GM19395 (cell line): ENCODE results near the gene TRIM44.
"Not testable (repeated sequence)": the region's sequence is repeated elsewhere in the genome, so short reads cannot be mapped to it uniquely, and the experiment has no call there.

ENCODE experiments used
- ATAC-seq: cut with Tn5 transposase; IDR thresholded peaks from one replicate; pipeline ENCODE4 v1.9.1; 2021; ENCODE audit warnings: mild to moderate bottlenecking, moderate library complexity; ENCODE audit not compliant: unreplicated experiment

Gene TRIM44

DNA sequence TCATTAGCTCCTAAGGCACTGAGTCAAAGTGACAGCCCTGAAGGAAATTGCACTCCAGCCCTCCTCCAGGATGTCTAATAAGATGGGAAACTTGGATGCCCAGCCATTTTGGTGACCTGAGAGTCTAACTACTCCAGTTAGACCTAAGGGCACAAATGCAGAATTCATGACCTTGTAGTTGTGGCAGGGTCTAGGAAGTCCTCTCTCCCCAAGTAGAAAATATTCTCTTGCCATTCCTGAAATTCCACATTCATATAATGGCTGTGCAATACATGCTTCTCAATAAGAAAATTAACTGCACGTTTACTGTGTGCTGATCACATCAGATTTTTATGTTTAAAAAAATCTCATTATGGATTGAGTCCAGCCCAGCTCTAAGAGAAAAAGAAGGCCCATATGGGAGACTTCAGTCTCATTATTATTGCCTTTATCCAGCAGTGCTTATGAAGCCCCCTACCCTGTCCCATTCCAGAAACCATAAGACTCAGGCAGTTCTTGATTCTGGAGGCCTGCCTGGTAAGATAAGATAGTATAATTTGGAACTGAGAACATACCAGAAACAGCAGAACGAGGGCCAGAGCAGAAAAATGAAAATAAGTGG is 147.6 kb downstream of the TRIM44 start:
- no peak for ATAC-seq

GRCh38 chr11:35811783-35812182 is 149.2 kb downstream of the TRIM44 start:
- ATAC-seq = no peak

- no peak for ATAC-seq
Measured at GRCh38 chr11:35812828-35813227, 150.3 kb downstream of the TRIM44 start.

- ATAC-seq = no peak
Measured at GRCh38 chr11:35814081-35814695, 151.6 kb downstream of the TRIM44 start.

- ATAC-seq = no peak
Measured at GRCh38 chr11:35814720-35815305, 152.2 kb downstream of the TRIM44 start.

GRCh38 chr11:35815556-35816315 is 153.2 kb downstream of the TRIM44 start:
- no peak for ATAC-seq

DNA sequence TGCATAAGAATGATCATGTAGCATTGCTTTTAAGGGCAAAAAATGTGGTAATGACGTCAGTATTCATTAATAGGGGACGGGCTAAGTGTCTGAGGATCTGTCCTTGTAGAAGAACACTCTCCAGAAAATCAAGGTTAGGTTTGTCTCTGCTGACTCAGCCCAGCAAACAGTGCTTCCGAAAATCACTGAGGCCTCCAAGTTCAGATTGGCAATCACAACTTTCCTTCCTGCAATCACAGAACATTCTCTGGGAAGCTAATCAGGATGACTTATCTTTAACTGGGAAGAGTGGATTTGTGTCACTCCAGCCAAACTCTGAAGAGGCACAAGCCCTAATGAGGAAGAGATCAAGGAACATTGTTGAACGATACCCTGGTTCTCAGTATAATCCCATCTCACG is 158.0 kb downstream of the TRIM44 start:
- ATAC-seq = no peak

GRCh38 chr11:35822815-35823495 is 160.4 kb downstream of the TRIM44 start:
- no peak for ATAC-seq

GRCh38 chr11:35823742-35824298 is 161.2 kb downstream of the TRIM44 start:
- no peak for ATAC-seq

- ATAC-seq = no peak
Measured at GRCh38 chr11:35825386-35825785, 162.8 kb downstream of the TRIM44 start.

DNA sequence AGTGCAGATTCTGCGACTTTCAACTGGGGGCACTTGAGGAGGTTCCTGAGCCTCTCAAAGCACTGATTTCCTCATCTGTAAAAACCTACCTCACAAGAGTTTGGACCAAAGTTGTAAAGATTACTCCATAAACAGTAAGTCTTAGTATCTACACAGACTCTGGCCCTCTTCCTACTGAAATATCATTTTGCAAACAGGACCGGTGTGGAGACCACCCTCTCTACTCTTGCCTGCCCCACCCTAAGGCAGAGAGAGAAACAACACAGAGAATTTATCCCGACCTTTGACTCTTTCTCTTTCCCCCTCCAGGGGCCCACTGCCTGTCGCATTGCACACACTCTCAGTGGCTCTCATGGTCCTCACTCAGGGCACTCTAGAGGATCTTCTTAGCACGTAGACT is 163.4 kb downstream of the TRIM44 start:
- no peak for ATAC-seq

GRCh38 chr11:35826949-35827348 is 164.4 kb downstream of the TRIM44 start:
- no peak for ATAC-seq

DNA sequence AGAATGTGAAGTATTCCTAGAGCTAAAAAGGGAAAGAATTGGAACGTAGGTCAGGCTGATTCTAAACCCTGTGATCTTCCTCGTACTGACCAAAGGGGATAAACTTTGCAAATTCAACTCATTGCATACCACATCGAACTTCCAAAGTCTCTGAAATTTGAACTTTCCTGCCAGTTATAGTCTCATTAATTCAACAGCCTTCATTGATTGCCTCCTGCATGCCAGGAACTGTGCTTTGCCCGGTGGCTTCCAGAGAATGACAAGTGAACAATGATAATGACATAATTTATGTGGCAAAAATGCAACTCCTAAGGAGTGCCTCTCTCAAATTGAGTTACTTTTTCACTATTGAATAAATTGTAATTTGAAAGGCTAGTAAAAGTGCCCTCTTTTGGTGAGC is 173.6 kb downstream of the TRIM44 start:
- ATAC-seq = no peak

DNA sequence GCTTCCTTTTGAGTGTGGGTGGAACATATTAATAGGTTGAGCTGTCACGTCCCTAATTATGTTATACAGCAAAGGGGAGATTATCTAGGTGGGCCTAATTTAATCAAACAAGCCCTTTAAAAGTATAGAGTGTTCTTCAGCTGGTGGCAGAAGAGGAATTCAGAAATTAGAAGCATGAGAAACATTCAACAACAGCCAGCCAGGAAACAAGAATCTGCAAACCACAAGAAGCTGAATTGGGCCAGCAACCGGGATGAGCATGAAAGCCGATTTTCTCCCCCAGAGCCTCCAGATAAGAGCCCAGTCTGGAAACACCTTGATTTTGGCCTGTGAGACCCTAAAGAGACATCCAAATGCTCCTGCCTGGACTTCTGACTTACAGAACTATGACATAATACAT is 175.5 kb downstream of the TRIM44 start:
- ATAC-seq = no peak

GRCh38 chr11:35838697-35839367 is 176.3 kb downstream of the TRIM44 start:
- ATAC-seq = not testable (repeated sequence)

DNA sequence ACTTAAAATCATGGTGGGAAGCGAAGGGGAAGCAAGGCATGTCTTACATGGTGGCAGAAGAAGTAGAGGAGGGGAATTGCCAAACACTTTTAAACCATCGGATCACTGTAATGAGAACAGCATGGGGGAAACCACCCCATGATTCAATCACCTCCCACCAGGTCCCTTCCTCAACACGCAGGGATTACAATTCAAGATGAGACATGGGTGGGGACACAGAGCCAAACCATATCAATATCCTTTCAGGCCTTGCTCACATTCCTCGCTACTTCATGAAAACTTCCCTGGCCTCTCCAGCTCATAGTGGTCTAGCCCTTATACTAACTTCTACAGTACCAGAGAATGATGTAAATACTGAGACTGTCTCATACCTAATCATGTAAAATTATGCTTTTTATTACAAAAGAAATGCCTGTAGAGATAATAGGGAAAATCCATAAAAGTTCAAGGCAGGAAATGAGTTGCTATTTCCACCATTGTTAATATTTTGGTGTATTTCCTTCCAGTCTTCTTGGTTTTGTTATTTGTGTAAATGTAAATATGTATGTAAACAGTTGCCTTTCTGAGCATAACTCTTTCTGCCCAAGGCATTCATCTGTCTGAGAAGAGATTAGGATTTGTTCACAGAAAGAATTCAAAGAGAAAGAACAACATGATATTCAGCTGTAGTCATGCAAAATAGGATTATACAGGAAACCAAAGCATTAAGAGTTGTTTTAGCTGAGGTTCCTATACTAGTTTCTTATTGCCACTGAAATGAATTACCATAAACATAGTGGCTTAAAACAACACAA is 177.0 kb downstream of the TRIM44 start:
- ATAC-seq = no peak

DNA sequence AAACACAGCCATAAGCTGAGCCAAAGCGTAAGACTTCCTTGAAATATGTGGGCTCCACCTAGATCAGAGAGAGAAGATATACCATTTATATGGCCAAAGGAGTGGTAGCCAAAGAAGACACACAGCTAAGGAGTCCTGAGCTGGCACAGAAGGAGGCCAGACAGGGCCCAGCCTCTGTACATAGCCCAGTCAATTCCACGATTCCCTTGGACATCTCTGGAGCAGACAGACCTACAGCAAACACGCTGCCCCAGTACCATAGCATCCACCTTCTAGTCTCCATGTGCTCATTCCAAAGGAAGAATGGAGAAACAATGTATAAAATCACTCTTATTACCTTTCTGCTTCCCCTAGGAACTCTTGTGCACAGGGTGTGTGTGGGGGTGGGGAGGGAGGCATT is 179.2 kb downstream of the TRIM44 start:
- no peak for ATAC-seq

- ATAC-seq = no peak
Measured at GRCh38 chr11:35842958-35843357, 180.4 kb downstream of the TRIM44 start.

DNA sequence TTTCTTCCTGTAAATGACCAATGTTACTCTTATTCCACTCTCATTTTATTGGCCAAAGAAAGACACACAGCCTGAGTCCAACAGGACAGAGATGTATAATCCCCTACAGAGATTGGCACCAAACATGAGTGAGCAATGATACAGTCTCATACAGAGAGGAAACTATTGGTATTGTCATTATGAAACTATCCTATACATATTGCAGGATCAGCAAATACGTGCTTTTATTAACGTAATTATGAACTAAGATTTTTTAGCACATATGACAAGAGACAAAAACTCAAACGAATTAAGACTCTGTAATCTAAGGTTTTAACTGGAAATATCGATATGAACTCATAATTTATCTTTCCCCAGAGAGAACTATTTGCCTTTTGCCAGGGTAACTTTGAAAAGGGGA is 182.0 kb downstream of the TRIM44 start:
- no peak for ATAC-seq

- ATAC-seq = no peak
Measured at GRCh38 chr11:35845860-35846259, 183.3 kb downstream of the TRIM44 start.
